Aorta (tissue), 5 donors: ENCODE measurements around the gene CD79B. TPM values are rescaled to one million over a fixed set of nuclear protein-coding genes. Genes with fewer than 3 reads are reported as not detected.
A peak's percentile ranks its signal among the peaks of the same experiment; 100 is the strongest.
"Not testable (repeated sequence)": the region's sequence is repeated elsewhere in the genome, so short reads cannot be mapped to it uniquely, and the experiment has no call there.

Experiments
- ATAC-seq: fragments of 200-7000 bp; cut with Tn5 transposase; one replicate; pipeline ENCODE4 v1.9.1; 2022; ENCODE audit warnings: moderate library complexity; ENCODE audit not compliant: low FRiP score
- DNase-seq, 2 donors: peaks; one replicate each; pipeline ENCODE4 v3.0.0-alpha.2; 2020
- H3K27ac ChIP-seq, 2 donors: one replicate each; pipeline ENCODE4 v1.5.1; 2013; ENCODE audit warnings: low read length in 2 of 2, mild to moderate bottlenecking in 2 of 2, moderate library complexity in 2 of 2, control low read depth in 1 of 2, inconsistent platforms in 1 of 2, low read depth in 1 of 2
- H3K27me3 ChIP-seq, 2 donors: one replicate each; pipeline ENCODE4 v1.6.1; 2013; ENCODE audit warnings: control low read depth in 1 of 2, low read length in 1 of 2, mild to moderate bottlenecking in 1 of 2, moderate library complexity in 1 of 2; ENCODE audit not compliant: insufficient read depth in 2 of 2, control insufficient read depth in 1 of 2
- H3K36me3 ChIP-seq, 2 donors: one replicate each; pipeline ENCODE4 v1.6.1; 2013; ENCODE audit warnings: control low read depth in 1 of 2, low read length in 1 of 2, mild to moderate bottlenecking in 1 of 2; ENCODE audit not compliant: insufficient read depth in 2 of 2, control insufficient read depth in 1 of 2
- H3K4me1 ChIP-seq, 2 donors: one replicate each; pipeline ENCODE4 v1.6.1; 2013; ENCODE audit warnings: low read length in 2 of 2, control low read depth in 1 of 2, mild to moderate bottlenecking in 1 of 2, moderate library complexity in 1 of 2; ENCODE audit not compliant: insufficient read depth in 2 of 2, control insufficient read depth in 1 of 2
- H3K4me3 ChIP-seq, 2 donors: one replicate each; pipeline ENCODE4 v1.5.1; 2013; ENCODE audit warnings: low read length in 2 of 2, control low read depth in 1 of 2, mild to moderate bottlenecking in 1 of 2
- H3K9me3 ChIP-seq: one replicate; pipeline ENCODE4 v1.6.1; 2013; ENCODE audit warnings: mild to moderate bottlenecking, low read length; ENCODE audit not compliant: control insufficient read depth
- WGBS, 2 donors: extraction: QIAGEN DNeasy Blood & Tissue Kit; methylation state at CpG; one replicate each; pipeline ENCODE4 v1.1.7; 2013; 5-methylcytosine and 5-hydroxymethylcytosine counted together
- intact Hi-C, 2 donors: fragments of 100-400 bp; cut with DNase I; formaldehyde crosslinking; loops; one replicate each; pipeline versions ENCODE4 v1.14.2 to v1.15.0; 2022
- polyA plus RNA-seq, 2 donors: library from polyadenylated mRNA; stranded (reverse); fragments of 200-250 nt; gene quantifications; one replicate each; pipeline ENCODE4 v1.2.3, GENCODE V29; 2013
- total RNA-seq, 2 donors: library from RNA; stranded (reverse); fragmentation: NEBNext Ultra II Directional; extraction: Animal tissue kit (Norgen Biotek cat#: 25700); gene quantifications; one replicate each; pipeline ENCODE4 v1.2.1, GENCODE V29; 2021
- donor health status: healthy with polysubstance abuse.
- donor health status: Bipolar disorder and iron deficiency.
- donor health status: DM: no; HTN: no; CAD: no.
- donor health status: DM: no; HTN: no; CAD: no.
- donor health status: DM: yes; HTN: yes; CAD: no.

CD79B gene
- total and polyA plus RNA-seq, 4 donors = 0.50 to 7.1 (median 5.9) TPM

GRCh38 chr17:63882626-63883126, 49.5 kb downstream of the CD79B start:
- H3K36me3 ChIP-seq, H3K27ac ChIP-seq, H3K4me1 ChIP-seq, DNase-seq, ATAC-seq, intact Hi-C loops, H3K9me3 ChIP-seq, H3K4me3 ChIP-seq, H3K27me3 ChIP-seq: not testable (repeated sequence)
- WGBS, 2 donors = 80 to 82% methylated on average over 9 of the region's 9 CpGs

DNA sequence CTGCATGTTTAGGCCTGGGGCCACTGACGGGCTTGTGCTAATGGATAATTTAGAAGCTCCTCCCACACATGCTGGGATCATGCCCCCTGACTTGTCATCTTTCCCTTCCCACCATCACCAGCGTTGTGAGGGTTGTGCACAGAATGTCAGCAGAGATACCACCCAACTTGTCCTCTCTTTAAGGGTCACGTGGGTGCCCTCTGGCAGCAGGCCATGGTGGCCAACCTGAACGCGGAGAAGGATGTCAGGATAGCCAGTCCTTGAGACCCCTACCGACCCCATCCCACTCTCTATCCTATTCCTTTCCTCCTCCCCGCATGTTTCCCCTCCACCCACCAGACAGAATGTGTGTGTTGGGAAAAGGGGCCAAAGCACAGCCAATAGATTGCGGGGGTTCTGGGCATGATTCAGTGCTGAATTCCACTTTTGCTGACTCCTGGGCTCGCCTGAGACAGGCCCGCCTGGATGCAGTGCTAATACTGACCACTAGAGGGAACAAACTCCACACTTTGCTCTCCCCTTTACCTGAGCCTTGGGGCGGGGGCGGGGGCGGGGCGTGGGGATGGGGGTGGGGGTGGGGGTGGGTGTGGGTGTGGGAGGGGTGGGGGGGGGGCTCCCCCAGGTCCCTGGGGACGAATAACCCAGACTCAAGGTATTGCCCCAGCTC, 50.1 kb downstream of the CD79B start, which contains the start of gene GH2:
Gene GH2 (minus strand): TSS at position 10 of the 667 bp plus-strand sequence. CDS start 143 bp downstream, outside the sequence.
- intact Hi-C loops = no loop called here
- DNase-seq (no peak), ATAC-seq (no peak)
- Histone ChIP-seq H3K4me3 (no peak within 1 kb of the TSS), H3K27ac (no peak within 1 kb of the TSS), H3K4me1 (no peaks in the 10 kb centered on the region), H3K9me3 (no peaks in the 10 kb centered on the region), H3K36me3 (no peaks in the 10 kb centered on the region), H3K27me3 (no peaks in the 10 kb centered on the region)
- 40 to 44% methylated on average over 15 of the region's 15 CpGs for WGBS, 2 donors

GRCh38 chr17:63881337-63881736, 50.8 kb downstream of the CD79B start:
- ATAC-seq, H3K4me3 ChIP-seq, H3K27me3 ChIP-seq, DNase-seq, H3K36me3 ChIP-seq, H3K4me1 ChIP-seq, H3K27ac ChIP-seq, H3K9me3 ChIP-seq, intact Hi-C loops: not testable (repeated sequence)
- 53 to 57% methylated on average over 11 of the region's 11 CpGs for WGBS, 2 donors

- intact Hi-C loops = no loop called here
- H3K27me3 ChIP-seq = no peaks in the 10 kb centered on the region
- H3K27ac ChIP-seq = no peak overlapping the region
- H3K9me3 ChIP-seq = no peaks in the 10 kb centered on the region
- H3K4me1 ChIP-seq = no peaks in the 10 kb centered on the region
- ATAC-seq = peak; percentile 22
- 87 to 88% methylated on average over 12 of the region's 12 CpGs for WGBS, 2 donors
- H3K36me3 ChIP-seq = no peaks in the 10 kb centered on the region
- no peak for DNase-seq
- H3K4me3 ChIP-seq = no peak overlapping the region
Measured at GRCh38 chr17:63880706-63881105, 51.4 kb downstream of the CD79B start.

Other genes starting within 250 kb of the CD79B start
- 10 to 100 TPM; 15.6 to 23.1 TPM for gene LIMD2, start 232.2 kb downstream of the CD79B start, total RNA-seq
- gene LIMD2, start 232.2 kb downstream of the CD79B start, polyA plus RNA-seq = 10 to 100 TPM; 20.8 to 23.1 TPM
- gene STRADA, start 190.5 kb downstream of the CD79B start, total RNA-seq = 10 to 100 TPM; 39.0 to 63.8 TPM
- 10 to 100 TPM; 10.8 to 43.0 TPM for gene STRADA, start 190.5 kb downstream of the CD79B start, polyA plus RNA-seq
- 10 to 100 TPM; 62.7 to 65.8 TPM for gene CCDC47, start 158.7 kb downstream of the CD79B start, total RNA-seq
- 10 to 100 TPM; 27.9 to 35.2 TPM for gene CCDC47, start 158.7 kb downstream of the CD79B start, polyA plus RNA-seq
- 100 to 1,000 TPM; 120 to 136 TPM for gene DDX42, start 158.2 kb downstream of the CD79B start, total RNA-seq
- 10 to 100 TPM; 63.7 to 89.3 TPM for gene DDX42, start 158.2 kb downstream of the CD79B start, polyA plus RNA-seq
- 10 to 100 TPM; 81.1 to 92.9 TPM for gene PSMC5, start 104.9 kb downstream of the CD79B start, total RNA-seq
- 100 to 1,000 TPM; 144 to 208 TPM for gene PSMC5, start 104.9 kb downstream of the CD79B start, polyA plus RNA-seq
- 10 to 100 TPM; 29.4 to 38.1 TPM for gene FTSJ3, start 104.7 kb downstream of the CD79B start, total RNA-seq
- 10 to 100 TPM; 10.0 to 30.0 TPM for gene FTSJ3, start 104.7 kb downstream of the CD79B start, polyA plus RNA-seq
- gene SMARCD2, start 89.6 kb downstream of the CD79B start, total RNA-seq = 10 to 100 TPM; 43.0 to 69.7 TPM
- gene SMARCD2, start 89.6 kb downstream of the CD79B start, polyA plus RNA-seq = 10 to 100 TPM; 37.9 to 61.5 TPM
- not detected for gene CSH2, start 58.7 kb downstream of the CD79B start, total RNA-seq
- gene CSH2, start 58.7 kb downstream of the CD79B start, polyA plus RNA-seq = not detected
- not detected for gene GH2, start 50.4 kb downstream of the CD79B start, total RNA-seq
- gene GH2, start 50.4 kb downstream of the CD79B start, polyA plus RNA-seq = not detected
- not detected for gene CSH1, start 35.8 kb downstream of the CD79B start, total RNA-seq
- not detected for gene CSH1, start 35.8 kb downstream of the CD79B start, polyA plus RNA-seq
- not detected for gene CSHL1, start 21.1 kb downstream of the CD79B start, total RNA-seq
- not detected for gene CSHL1, start 21.1 kb downstream of the CD79B start, polyA plus RNA-seq
- gene GH1, start 13.5 kb downstream of the CD79B start, total RNA-seq = not detected
- gene GH1, start 13.5 kb downstream of the CD79B start, polyA plus RNA-seq = not detected
- 1 to 10 TPM; 1.5 to 3.2 TPM for gene SCN4A, start 40.6 kb upstream of the CD79B start, total RNA-seq
- under 1 TPM in 1 of 2 donors, not detected in 1; 0.03 TPM for gene SCN4A, start 40.6 kb upstream of the CD79B start, polyA plus RNA-seq
- gene PRR29, start 66.0 kb upstream of the CD79B start, total RNA-seq = under 1 TPM; 0.62 to 0.84 TPM
- under 1 TPM in 1 of 2 donors, not detected in 1; 0.10 TPM for gene PRR29, start 66.0 kb upstream of the CD79B start, polyA plus RNA-seq
- 10 to 100 TPM; 24.9 to 36.0 TPM for gene ICAM2, start 88.3 kb upstream of the CD79B start, total RNA-seq
- 1 to 10 TPM; 3.9 to 9.7 TPM for gene ICAM2, start 88.3 kb upstream of the CD79B start, polyA plus RNA-seq
- gene ERN1, start 197.8 kb upstream of the CD79B start, total RNA-seq = 10 to 100 TPM; 17.8 to 31.0 TPM
- 1 to 10 TPM; 1.0 to 5.2 TPM for gene ERN1, start 197.8 kb upstream of the CD79B start, polyA plus RNA-seq